Muscle layer of duodenum (tissue), 2 donors: ENCODE results near the gene HBA2.

Source experiments
- H3K27ac ChIP-seq: one replicate; pipeline ENCODE4 v1.7.0; 2013; ENCODE audit warnings: mild to moderate bottlenecking, low read length
- H3K27me3 ChIP-seq: one replicate; pipeline ENCODE4 v1.7.0; 2013; ENCODE audit warnings: low read depth, mild to moderate bottlenecking, control low read depth, low read length
- H3K36me3 ChIP-seq, 2 donors: one replicate each; pipeline ENCODE4 v1.7.0; 2013; ENCODE audit warnings: low read length in 2 of 2, control low read depth in 1 of 2, mild to moderate bottlenecking in 1 of 2; ENCODE audit not compliant: insufficient read depth in 2 of 2, control insufficient read depth in 1 of 2
- H3K4me1 ChIP-seq, 2 donors: one replicate each; pipeline ENCODE4 v1.7.0; 2013; ENCODE audit warnings: low read length in 2 of 2, mild to moderate bottlenecking in 2 of 2, control low read depth in 1 of 2, moderate library complexity in 1 of 2; ENCODE audit not compliant: insufficient read depth in 2 of 2, control insufficient read depth in 1 of 2
- H3K4me3 ChIP-seq, 2 donors: one replicate each; pipeline ENCODE4 v1.7.0; 2013; ENCODE audit warnings: low read length in 2 of 2, low read depth in 1 of 2, mild to moderate bottlenecking in 1 of 2
- H3K9me3 ChIP-seq, 2 donors: one replicate each; pipeline ENCODE4 v1.7.0; 2013; ENCODE audit warnings: low read length in 2 of 2, control low read depth in 1 of 2, mild to moderate bottlenecking in 1 of 2; ENCODE audit not compliant: control insufficient read depth in 1 of 2
- donor health status: healthy.

HBA2 gene

GRCh38 chr16:220021-220420 is 47.3 kb downstream of the HBA2 start:
- H3K27me3 ChIP-seq, result no peaks in the 10 kb centered on the region
- H3K4me3 ChIP-seq, result no peak overlapping the region
- no peaks in the 10 kb centered on the region for H3K9me3 ChIP-seq
- peaks cover 27 to 50% of the 10 kb centered on the region in 2 donors for H3K36me3 ChIP-seq
- H3K4me1 ChIP-seq, result no peaks in the 10 kb centered on the region
- no peak overlapping the region for H3K27ac ChIP-seq
